ENCODE measurements around the gene HNRNPU. TPM values are rescaled to one million over a fixed set of nuclear protein-coding genes. Genes with fewer than 3 reads are reported as not detected.

Gene HNRNPU
- polyA plus RNA-seq (2011; rRNA removed): 205 and 262 TPM in 2 replicates
- 333 and 366 TPM in 2 replicates for polyA minus RNA-seq (2011; rRNA and poly(A)+ RNA removed)

- ChIA-PET POLR2A (interaction anchor here (1.7 to 4.3 kb wide), 5 partner anchors 28 to 178 kb away, joined by 4 to 42 read pairs (median 8); partner anchors contain the start of gene COX20), CTCF (interaction anchor here (0.7 to 7.5 kb wide), 4 partner anchors 9 to 179 kb away, joined by 3 to 65 read pairs (median 6); no protein-coding TSS in a partner anchor)
- H3K27me3 ChIP-seq (ENCODE audit: control insufficient read depth, insufficient read depth, low read length): no peaks in the 10 kb centered on the region
Measured at GRCh38 chr1:244864253-244865027, at the start of gene HNRNPU. HNRNPU (minus strand) TSS chr1:244864543; CDS start chr1:244864307, 236 bp downstream.

GRCh38 chr1:244913806-244914205, 49.5 kb upstream of the HNRNPU start:
- Histone ChIP-seq H3K9me3 (ENCODE audit: control insufficient read depth, insufficient read depth, low read length) (no peaks in the 10 kb centered on the region), H3K4me3 (ENCODE audit: low read depth, low read length) (no peak overlapping the region), H3K27me3 (ENCODE audit: control insufficient read depth, insufficient read depth, low read length) (no peaks in the 10 kb centered on the region), H3K27ac (ENCODE audit: low read depth, low read length) (no peak overlapping the region)
- CTCF ChIA-PET: no interaction called here
- DNase-seq (ENCODE audit: low read depth, low spot score): no peak
- no peak for TF ChIP-seq CTCF (IDR thresholded peaks at IDR 0.05; ENCODE audit: low read depth, low read length)
- POLR2A ChIA-PET: no interaction called here

More at GRCh38 chr1:244864253-244865027, at the start of gene HNRNPU:
- no peaks in the 10 kb centered on the region; the same call in 1 of the 2 replicates for H3K9me3 ChIP-seq (ENCODE audit: control insufficient read depth, insufficient read depth, low read length)
- TF ChIP-seq CTCF (IDR thresholded peaks at IDR 0.05; ENCODE audit: low read depth, low read length): peak; percentile 42; the same call in 1 of the 2 replicates
- H3K27ac ChIP-seq (ENCODE audit: low read depth, low read length): peak within 1 kb of the TSS; percentile 93
- H3K4me3 ChIP-seq (ENCODE audit: low read depth, low read length): peak within 1 kb of the TSS; percentile 88
- peak; percentile 94 for DNase-seq (ENCODE audit: low read depth, low spot score)

- Histone ChIP-seq H3K9me3 (ENCODE audit: control insufficient read depth, insufficient read depth, low read length) (no peaks in the 10 kb centered on the region; the same call in 1 of the 2 replicates), H3K27me3 (ENCODE audit: control insufficient read depth, insufficient read depth, low read length) (no peaks in the 10 kb centered on the region), H3K4me3 (ENCODE audit: low read depth, low read length) (no peak overlapping the region), H3K27ac (ENCODE audit: low read depth, low read length) (no peak overlapping the region)
- ChIA-PET POLR2A (no interaction called here), CTCF (interaction anchor here (0.7 kb wide), 1 partner anchor 8 kb away, joined by 4 read pairs; no protein-coding TSS in a partner anchor)
- TF ChIP-seq CTCF (IDR thresholded peaks at IDR 0.05; ENCODE audit: low read depth, low read length): no peak
- DNase-seq (ENCODE audit: low read depth, low spot score): no peak
Measured at GRCh38 chr1:244904119-244904518, 39.8 kb upstream of the HNRNPU start.

GRCh38 chr1:244901400-244902015, 37.2 kb upstream of the HNRNPU start:
- TF ChIP-seq CTCF (IDR thresholded peaks at IDR 0.05; ENCODE audit: low read depth, low read length): no peak
- no peaks in the 10 kb centered on the region; the same call in 1 of the 2 replicates for H3K9me3 ChIP-seq (ENCODE audit: control insufficient read depth, insufficient read depth, low read length)
- CTCF ChIA-PET: no interaction called here
- H3K27me3 ChIP-seq (ENCODE audit: control insufficient read depth, insufficient read depth, low read length): no peaks in the 10 kb centered on the region
- H3K27ac ChIP-seq (ENCODE audit: low read depth, low read length): no peak overlapping the region
- POLR2A ChIA-PET: interaction anchor here (0.7 kb wide), 1 partner anchor 24 kb away, joined by 3 read pairs; no protein-coding TSS in a partner anchor
- no peak for DNase-seq (ENCODE audit: low read depth, low spot score)
- H3K4me3 ChIP-seq (ENCODE audit: low read depth, low read length): no peak overlapping the region
